Stimulated activated CD8-positive, alpha-beta memory T cell treated with anti-CD3 and anti-CD28 coated beads, Interleukin-4, amount 100 ng/mL, for 4 hours (primary cell): ENCODE data around the gene ZNF22.

Experiments
- DNase-seq, 2 donors: peaks; one replicate each; pipeline ENCODE4 v3.0.0-alpha.2; 2020; ENCODE audit warnings: low read depth in 2 of 2, low spot score in 1 of 2

ZNF22 gene

DNA sequence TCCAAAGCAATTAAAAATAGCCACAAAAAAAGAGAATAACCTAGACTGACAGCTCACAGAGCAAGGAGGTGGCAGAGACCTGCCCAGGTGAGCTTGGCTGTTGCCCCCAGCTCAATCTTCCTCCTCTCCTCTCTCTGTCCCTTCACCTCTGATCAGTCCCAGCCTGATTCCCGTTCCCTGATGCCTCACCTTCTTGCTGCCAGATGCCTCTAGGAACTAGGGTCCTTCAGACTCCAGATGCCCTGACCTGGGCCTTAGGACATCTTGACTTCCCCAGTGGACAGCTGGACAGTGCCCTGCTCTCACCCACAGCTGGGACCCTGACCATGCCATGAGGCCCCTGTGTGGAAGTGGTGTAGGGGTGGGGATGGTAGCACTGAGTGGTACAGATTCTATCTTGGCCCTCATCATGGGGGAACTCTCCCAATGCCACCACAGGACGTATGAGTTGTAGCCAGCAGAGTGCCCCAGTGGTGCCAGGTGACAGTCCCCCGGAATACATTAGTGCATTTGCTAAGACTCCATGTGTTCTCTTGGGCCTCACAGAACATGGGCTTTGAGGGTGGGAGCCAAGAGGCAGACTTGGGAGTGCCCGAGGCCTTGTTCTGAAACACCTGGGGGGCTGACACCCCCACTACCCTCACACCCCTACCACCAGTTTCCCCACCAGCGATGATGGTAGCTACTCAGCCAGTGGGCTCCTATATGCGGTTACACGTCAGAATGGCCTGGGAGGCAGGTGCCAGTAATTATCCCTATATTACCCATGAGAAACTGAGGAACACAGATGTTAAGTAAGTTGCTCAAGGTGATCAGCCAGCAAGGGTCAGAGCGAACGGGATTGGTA lies 24.1 kb upstream of the ZNF22 start:
- no peak for DNase-seq

DNA sequence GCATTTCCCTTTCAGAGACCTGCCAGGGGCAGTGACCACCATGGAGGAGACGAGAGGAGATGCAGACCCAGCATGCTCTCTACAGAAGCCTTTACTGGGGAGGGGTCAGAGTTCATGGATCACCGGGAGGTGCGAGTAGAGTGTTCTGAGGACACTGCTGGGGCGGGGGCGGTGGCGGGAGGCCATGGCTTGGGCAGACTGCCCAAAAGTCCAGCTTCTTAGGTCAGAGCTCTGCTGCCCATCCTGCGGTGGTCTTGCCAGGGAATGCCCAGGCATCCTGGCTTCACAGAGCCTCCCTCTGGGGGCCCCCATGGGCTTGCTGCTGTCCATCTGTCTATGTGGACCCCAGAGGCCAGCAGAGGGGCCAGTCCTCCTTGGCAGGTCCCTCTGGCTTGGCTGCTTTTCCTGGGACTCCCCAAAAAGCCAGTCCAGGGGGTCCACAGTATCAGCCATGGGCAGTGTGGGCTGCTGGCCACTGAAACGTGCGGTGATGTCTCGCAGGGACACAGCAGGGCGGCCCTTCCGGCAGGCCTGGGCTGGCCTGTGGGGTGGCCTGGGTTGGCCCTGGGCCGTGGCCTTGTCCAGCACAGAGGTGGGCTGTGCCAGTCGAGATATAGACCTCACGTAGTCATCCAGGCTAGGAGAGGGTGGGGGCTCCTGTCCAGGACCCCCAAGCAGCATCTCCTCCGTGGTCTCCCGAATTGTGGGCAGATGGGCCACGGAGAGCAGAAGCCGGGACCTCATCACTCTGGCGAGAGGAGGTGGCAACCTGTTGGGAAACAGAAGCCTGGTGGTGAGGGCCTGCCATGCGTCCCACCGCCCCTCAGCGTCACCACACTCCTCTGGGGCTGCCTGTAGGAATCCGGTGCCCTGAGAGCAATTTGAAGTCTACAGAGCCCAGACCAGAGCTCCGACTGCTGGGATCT lies 23.2 kb upstream of the ZNF22 start:
- DNase-seq = no peak

- no peak for DNase-seq
Observed at GRCh38 chr10:44978213-44978569, 22.5 kb upstream of the ZNF22 start.

- DNase-seq = no peak
Observed at GRCh38 chr10:44978570-44979280, 22.0 kb upstream of the ZNF22 start, which contains the start of gene DEPP1. DEPP1 (minus strand) TSS chr10:44978809; CDS start chr10:44978030, 779 bp downstream.

- DNase-seq = no peak
Observed at GRCh38 chr10:44979281-44980191, 21.2 kb upstream of the ZNF22 start.

DNA sequence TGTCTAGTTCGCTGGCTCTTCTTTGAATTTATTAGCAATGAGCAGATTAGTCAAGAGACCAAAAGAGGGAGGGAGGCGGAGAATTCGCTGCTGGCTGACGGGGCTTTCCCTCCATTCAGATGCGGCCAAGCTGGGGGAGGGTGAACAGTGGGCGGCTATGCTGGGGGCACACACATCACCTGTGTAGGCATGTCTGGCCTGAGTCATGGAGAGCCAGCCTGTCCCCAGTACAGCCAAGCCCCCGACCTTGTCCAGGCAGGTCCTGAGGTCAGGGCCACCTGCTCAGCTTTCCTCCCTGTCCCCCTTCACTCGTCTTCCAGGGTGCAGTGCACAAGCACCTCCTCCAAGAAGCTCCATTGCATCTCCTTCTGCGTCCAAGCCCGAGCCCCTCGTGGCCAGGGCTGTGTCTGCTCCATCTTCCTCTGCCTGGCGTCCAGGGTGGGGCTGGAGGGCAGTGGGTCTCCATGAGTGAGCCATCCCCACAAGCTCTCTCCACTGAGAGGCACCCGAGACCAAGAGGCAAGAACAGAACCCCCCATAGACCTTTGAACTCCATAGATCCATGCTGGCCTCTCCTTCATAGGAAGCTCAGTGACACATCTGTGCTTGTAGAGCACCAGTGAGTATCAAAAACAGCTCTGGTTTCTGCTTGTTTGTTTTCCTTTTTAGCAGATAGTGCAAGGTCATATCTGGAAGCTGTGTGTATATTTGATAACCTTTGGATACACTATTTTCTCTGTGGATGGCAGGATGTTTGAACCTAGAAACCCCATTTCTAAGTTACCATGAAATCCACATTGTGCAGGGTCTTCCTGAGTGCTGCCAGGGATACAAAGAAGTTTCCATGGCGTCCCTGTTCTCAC lies 20.2 kb upstream of the ZNF22 start:
- DNase-seq = no peak

GRCh38 chr10:44981172-44982113 lies 19.3 kb upstream of the ZNF22 start:
- DNase-seq = no peak

DNA sequence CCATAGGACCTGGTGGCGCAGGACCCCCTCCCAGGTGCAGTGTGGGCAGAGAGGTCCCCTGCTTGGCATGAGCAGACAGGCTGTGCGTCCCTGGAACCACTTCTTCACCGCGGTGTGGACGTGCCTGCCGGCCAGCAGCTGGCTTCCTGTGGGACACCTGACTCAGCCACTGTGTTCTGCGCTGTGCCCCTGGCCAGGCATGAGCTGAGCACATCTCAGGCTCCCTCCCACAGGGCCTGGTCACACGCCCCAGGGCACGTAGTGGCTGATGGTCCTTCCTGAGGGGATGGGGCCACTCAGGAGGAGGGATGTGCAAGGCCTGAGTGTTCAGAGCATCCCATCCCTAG lies 18.6 kb upstream of the ZNF22 start:
- DNase-seq = no peak

DNA sequence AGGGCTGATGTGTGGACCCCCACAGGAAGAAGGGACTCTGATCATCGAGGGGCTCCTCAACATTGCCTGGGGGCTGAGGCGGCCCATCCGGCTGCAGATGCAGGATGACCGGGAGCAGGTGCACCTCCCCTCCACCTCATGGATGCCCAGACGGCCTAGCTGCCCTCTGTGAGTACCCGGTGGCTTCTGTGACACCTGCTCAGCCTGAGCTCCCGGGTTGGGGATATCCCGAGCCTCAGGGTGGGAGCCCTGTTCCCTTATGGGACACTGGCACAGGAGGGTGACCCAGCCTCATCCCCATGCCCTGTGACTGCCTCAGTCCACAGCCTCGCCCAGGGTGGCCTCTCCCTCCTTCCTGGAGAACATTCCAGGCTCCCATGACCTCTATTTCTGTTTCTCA lies 18.2 kb upstream of the ZNF22 start:
- no peak for DNase-seq

GRCh38 chr10:44983066-44983894 lies 17.4 kb upstream of the ZNF22 start:
- DNase-seq = no peak

DNA sequence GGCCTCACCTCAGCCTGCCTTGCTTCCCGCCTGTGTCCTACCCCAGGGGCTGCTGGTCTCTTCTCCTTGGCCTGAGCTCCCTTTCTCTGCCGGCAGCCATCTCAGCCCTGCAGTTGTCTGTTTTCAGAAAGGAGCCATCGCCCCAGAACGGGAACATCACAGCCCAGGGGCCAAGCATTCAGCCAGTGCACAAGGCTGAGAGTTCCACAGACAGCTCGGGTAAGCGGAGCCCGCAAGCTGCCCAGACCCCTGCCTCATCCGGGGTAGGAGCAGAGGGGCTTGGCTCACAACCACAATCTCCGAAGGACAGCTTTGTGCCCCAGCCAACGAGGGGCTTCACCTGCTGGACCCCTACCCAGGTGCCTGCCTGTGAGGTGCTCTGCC lies 16.8 kb upstream of the ZNF22 start:
- DNase-seq = no peak

DNA sequence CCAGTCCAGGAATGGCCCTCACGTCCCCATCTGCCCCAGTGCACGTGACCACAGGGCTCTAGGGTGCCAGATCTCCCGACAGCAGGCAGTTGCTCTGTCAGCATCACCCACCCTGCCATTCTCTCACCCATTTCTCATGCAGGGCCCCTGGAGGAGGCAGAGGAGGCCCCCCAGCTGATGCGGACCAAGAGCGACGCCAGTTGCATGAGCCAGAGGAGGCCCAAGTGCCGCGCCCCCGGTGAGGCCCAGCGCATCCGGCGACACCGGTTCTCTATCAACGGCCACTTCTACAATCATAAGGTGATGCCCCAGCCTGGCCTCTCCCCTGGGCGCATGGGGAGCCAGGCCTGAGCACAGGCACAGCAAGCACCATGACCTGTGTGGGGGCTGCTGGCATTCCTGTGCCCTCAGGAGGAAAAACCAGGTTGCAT lies 16.0 kb upstream of the ZNF22 start:
- no peak for DNase-seq

- no peak for DNase-seq
Observed at GRCh38 chr10:44985175-44985681, 15.5 kb upstream of the ZNF22 start.

GRCh38 chr10:44986179-44986578 lies 14.5 kb upstream of the ZNF22 start:
- no peak for DNase-seq

GRCh38 chr10:44986670-44987069 lies 14.1 kb upstream of the ZNF22 start:
- DNase-seq = no peak

- DNase-seq = no peak
Observed at GRCh38 chr10:44988957-44989585, 11.7 kb upstream of the ZNF22 start.
